GM18526 (cell line): ENCODE measurements around the gene CHST3.

ENCODE experiments used
- POLR2A ChIP-seq: IDR thresholded peaks from 3 replicates; pipeline ENCODE4 v1.6.1; 2011; ENCODE audit not compliant: insufficient read length; ENCODE audit errors: extremely low read depth

Gene CHST3

DNA sequence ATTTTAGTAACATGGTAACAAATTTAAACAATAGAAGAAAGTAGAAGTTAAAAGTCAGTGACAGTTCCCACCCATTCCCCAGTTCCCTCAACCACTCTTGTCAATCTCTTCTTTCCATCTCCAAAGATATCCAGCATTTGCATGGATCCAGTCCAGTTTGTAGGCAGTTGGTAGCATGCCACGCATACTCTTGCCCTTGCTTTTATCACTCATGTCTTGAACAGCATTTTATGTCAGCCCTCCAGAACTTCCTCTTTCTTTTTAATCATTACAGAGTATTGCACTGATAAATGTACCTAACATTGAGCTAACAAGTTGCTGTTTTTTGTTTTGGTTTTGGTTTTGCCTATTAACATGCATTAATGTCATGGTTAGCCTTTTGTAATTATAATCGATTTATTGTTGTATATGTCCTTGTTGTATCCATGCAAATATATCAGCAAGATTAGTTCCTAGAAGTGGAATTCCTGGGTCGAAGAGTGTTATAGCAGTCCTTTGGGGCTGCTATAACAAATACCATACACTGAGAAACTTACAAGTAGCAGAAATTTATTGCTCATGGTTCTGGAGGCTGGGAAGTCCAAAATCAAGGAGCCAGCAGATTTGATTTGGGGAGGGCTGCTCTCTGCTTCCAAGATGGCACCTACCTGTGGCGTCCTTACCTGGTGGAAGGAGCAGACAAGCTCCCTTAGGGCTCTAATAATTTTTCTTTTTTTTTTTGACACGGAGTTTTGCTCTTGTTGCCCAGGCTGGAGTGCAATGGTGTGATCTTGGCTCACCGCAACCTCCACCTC is 25.7 kb downstream of the CHST3 start:
- TF ChIP-seq POLR2A = no peak

DNA sequence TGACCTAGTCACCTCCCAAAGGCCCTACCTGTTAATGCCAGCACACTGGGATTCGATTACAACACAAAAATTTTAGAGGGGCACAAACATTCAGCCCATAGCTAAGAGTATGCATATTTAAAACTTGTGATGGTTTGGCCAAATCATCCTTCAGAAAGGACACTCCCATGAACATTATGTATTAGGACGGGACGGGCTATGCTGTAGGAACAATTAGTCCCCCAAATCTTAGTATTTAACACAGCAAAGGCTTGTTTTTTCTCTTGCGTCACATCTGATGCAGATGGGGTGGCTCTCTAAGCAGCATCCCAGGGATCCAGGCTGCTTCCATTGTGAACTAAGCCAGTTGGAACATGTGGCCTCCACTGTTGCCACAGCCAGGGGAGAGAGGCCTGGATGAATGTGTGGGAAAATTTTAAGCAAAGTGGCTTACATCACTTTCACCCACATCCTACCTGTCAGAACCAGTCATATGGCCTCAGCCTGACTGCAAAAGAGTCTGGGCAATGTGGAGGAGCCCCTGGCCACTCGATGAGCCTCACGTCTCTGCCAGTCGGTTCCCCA is 26.6 kb downstream of the CHST3 start:
- TF ChIP-seq POLR2A = no peak

DNA sequence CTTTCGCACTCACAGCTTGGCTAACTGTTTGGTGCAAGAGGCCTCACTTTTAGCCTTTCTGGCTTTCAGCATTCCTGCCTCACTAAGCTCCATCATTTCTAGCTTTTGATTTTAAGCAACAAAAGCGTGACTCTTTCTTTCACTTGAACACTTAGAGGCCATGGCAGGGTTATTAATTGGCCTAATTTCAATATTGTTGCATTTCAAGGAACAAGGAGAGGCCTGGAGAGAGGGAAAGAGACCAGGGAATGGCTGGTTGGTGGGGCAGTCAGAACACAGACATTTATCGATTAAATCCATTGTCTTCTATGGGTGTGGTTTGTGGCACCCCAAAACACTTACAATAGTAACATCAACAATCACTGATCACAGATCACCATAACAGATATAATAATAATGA is 31.3 kb downstream of the CHST3 start:
- no peak for TF ChIP-seq POLR2A

GRCh38 chr10:71995887-71996575 is 31.8 kb downstream of the CHST3 start:
- TF ChIP-seq POLR2A = no peak

- no peak for TF ChIP-seq POLR2A
Measured at GRCh38 chr10:71996592-71997371, 32.6 kb downstream of the CHST3 start.

DNA sequence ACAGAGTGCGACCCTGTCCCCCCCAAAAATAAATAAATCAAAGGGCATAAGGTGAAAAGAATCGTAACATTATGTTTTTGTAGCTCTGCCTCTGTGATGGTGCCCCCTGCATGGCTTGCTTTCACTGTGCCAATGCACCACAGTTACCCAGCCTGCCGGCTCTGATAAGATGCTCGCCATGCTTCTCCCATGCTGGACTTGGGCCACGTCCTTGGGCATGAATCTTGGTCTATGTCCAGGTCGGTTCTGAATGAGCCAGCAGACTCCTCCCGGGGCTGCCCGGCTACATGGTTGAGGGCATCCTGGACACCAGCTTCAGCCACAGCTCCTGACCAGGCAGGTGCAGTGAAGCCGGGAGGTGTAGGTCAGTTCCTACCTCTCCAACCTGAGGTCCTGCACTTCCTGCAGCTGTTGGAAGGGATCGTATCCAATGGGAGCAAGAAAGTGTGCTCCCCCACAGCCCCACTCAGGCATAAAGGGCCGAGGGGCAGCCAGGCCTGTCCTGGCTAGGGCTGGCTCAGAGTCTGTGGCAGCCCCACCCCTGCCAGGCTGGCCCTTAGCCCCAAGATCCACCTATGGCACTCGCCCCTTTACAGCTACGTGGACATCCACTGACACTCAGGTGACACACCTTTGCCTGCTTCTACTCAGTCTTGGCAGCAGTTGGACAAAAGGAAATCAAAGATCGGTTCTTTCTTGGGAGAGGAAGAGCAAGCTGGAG is 34.1 kb downstream of the CHST3 start:
- TF ChIP-seq POLR2A = no peak

- no peak for TF ChIP-seq POLR2A
Measured at GRCh38 chr10:71998840-71999194, 34.6 kb downstream of the CHST3 start.

GRCh38 chr10:71999360-72000072 is 35.3 kb downstream of the CHST3 start:
- TF ChIP-seq POLR2A = no peak

- TF ChIP-seq POLR2A = no peak
Measured at GRCh38 chr10:72000073-72001032, 36.2 kb downstream of the CHST3 start.

- TF ChIP-seq POLR2A = no peak
Measured at GRCh38 chr10:72001033-72001395, 36.8 kb downstream of the CHST3 start.

GRCh38 chr10:72002354-72003295 is 38.4 kb downstream of the CHST3 start:
- no peak for TF ChIP-seq POLR2A

DNA sequence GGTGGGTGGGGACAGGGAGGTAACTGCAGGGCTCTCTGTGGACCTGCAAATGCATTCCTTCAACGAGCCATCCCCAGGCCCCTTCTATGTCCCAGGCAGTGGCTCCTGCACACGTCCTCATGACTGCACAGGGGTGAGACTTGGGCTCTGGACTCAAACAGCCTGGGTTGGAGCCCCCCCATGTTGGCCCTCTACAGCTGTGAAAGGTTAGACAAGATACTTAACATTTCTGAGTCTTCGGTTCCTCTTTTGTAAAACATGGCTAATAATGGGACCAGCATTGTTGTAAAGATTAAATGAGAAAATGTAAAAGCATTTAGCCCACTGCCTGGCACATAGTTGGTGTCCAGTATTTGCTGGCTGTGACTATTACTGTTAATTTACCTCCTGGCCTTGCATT is 41.8 kb downstream of the CHST3 start:
- no peak for TF ChIP-seq POLR2A
